HEK293 (cell line): ENCODE results near the gene DDX41.
A peak's percentile ranks its signal among the peaks of the same experiment; 100 is the strongest.

ENCODE experiments used
- BCL11A ChIP-seq: fragments of 450-650 bp; formaldehyde crosslinking; IDR thresholded peaks from 2 replicates; pipeline ENCODE4 v1.5.1; 2016; ENCODE audit warnings: low read depth, missing biosample characterization, missing genetic modification characterization
- ELK4 ChIP-seq: IDR thresholded peaks from 2 replicates; pipeline ENCODE4 v1.6.1; 2011; ENCODE audit warnings: mild to moderate bottlenecking, low read depth, low read length, borderline replicate concordance
- GFI1B ChIP-seq: fragments of 450-650 bp; formaldehyde crosslinking; IDR thresholded peaks from 2 replicates; pipeline ENCODE4 v1.5.1; 2016; ENCODE audit warnings: missing biosample characterization, missing genetic modification characterization
- GLI2 ChIP-seq: fragments of 450-650 bp; formaldehyde crosslinking; IDR thresholded peaks from 2 replicates; pipeline ENCODE4; 2017; ENCODE audit warnings: missing biosample characterization, missing genetic modification characterization, low read depth, borderline replicate concordance
- GLIS2 ChIP-seq: fragments of 450-650 bp; formaldehyde crosslinking; IDR thresholded peaks from 2 replicates; pipeline ENCODE4 v1.5.1; 2016; ENCODE audit warnings: missing biosample characterization, missing genetic modification characterization
- IKZF3 ChIP-seq: fragments of 450-650 bp; IDR thresholded peaks from 2 replicates; pipeline ENCODE4 v1.5.0; 2018; ENCODE audit warnings: missing biosample characterization, mild to moderate bottlenecking, missing genetic modification characterization, moderate library complexity
- KLF9 ChIP-seq: fragments of 450-650 bp; formaldehyde crosslinking; IDR thresholded peaks from 2 replicates; pipeline ENCODE4 v1.5.1; 2016; ENCODE audit warnings: missing biosample characterization, missing genetic modification characterization, low read depth
- MZF1 ChIP-seq: fragments of 450-650 bp; formaldehyde crosslinking; IDR thresholded peaks from 2 replicates; pipeline ENCODE4 v1.5.1; 2017; ENCODE audit warnings: missing biosample characterization, missing genetic modification characterization, borderline replicate concordance
- PATZ1 ChIP-seq: fragments of 450-650 bp; formaldehyde crosslinking; IDR thresholded peaks from 2 replicates; pipeline ENCODE4 v1.5.1; 2016; ENCODE audit warnings: missing biosample characterization, missing genetic modification characterization
- PRDM1 ChIP-seq: fragments of 450-650 bp; formaldehyde crosslinking; IDR thresholded peaks from 2 replicates; pipeline ENCODE4; 2016; ENCODE audit warnings: missing biosample characterization, missing genetic modification characterization
- PRDM4 ChIP-seq: fragments of 450-650 bp; formaldehyde crosslinking; IDR thresholded peaks from 2 replicates; pipeline ENCODE4 v1.5.1; 2017; ENCODE audit warnings: missing biosample characterization, missing genetic modification characterization
- ZBTB1 ChIP-seq: fragments of 450-650 bp; formaldehyde crosslinking; IDR thresholded peaks from 2 replicates; pipeline ENCODE4 v1.5.1; 2016; ENCODE audit warnings: missing biosample characterization, missing genetic modification characterization
- ZBTB17 ChIP-seq: fragments of 450-650 bp; formaldehyde crosslinking; IDR thresholded peaks from 2 replicates; pipeline ENCODE4 v1.5.1; 2016; ENCODE audit warnings: missing biosample characterization, missing genetic modification characterization
- ZBTB48 ChIP-seq: fragments of 450-650 bp; formaldehyde crosslinking; IDR thresholded peaks from 2 replicates; pipeline ENCODE4 v1.5.1; 2016; ENCODE audit warnings: missing biosample characterization, missing genetic modification characterization
- ZBTB6 ChIP-seq: fragments of 450-650 bp; formaldehyde crosslinking; IDR thresholded peaks from 2 replicates; pipeline ENCODE4 v1.5.1; 2017; ENCODE audit warnings: missing biosample characterization, missing genetic modification characterization
- ZBTB8A ChIP-seq: fragments of 450-650 bp; formaldehyde crosslinking; IDR thresholded peaks from 2 replicates; pipeline ENCODE4 v1.5.1; 2016; ENCODE audit warnings: missing biosample characterization, missing genetic modification characterization
- ZIC2 ChIP-seq: fragments of 450-650 bp; formaldehyde crosslinking; IDR thresholded peaks from 2 replicates; pipeline ENCODE4 v1.5.1; 2016; ENCODE audit warnings: missing biosample characterization, missing genetic modification characterization
- ZNF114 ChIP-seq: fragments of 450-650 bp; formaldehyde crosslinking; IDR thresholded peaks from 2 replicates; pipeline ENCODE4 v1.5.0; 2017; ENCODE audit warnings: missing biosample characterization, missing genetic modification characterization
- ZNF2 ChIP-seq: fragments of 450-650 bp; formaldehyde crosslinking; IDR thresholded peaks from 2 replicates; pipeline ENCODE4 v1.5.1; 2016; ENCODE audit warnings: missing biosample characterization, missing genetic modification characterization
- ZNF221 ChIP-seq: fragments of 450-650 bp; formaldehyde crosslinking; IDR thresholded peaks from 2 replicates; pipeline ENCODE4 v1.5.1; 2017; ENCODE audit warnings: missing biosample characterization, missing genetic modification characterization, borderline replicate concordance
- ZNF26 ChIP-seq: fragments of 450-650 bp; formaldehyde crosslinking; IDR thresholded peaks from 2 replicates; pipeline ENCODE4 v1.5.1; 2016; ENCODE audit warnings: missing biosample characterization, missing genetic modification characterization
- ZNF366 ChIP-seq: fragments of 450-650 bp; formaldehyde crosslinking; conservative IDR thresholded peaks from 2 replicates; pipeline ENCODE4 v1.5.1; 2016; ENCODE audit warnings: missing biosample characterization, missing genetic modification characterization
- ZNF404 ChIP-seq: fragments of 450-650 bp; formaldehyde crosslinking; IDR thresholded peaks from 2 replicates; pipeline ENCODE4 v1.5.1; 2017; ENCODE audit warnings: missing biosample characterization, missing genetic modification characterization
- ZNF423 ChIP-seq: fragments of 450-650 bp; formaldehyde crosslinking; IDR thresholded peaks from 2 replicates; pipeline ENCODE4 v1.5.1; 2016; ENCODE audit warnings: missing biosample characterization, missing genetic modification characterization
- ZNF571 ChIP-seq: fragments of 450-650 bp; formaldehyde crosslinking; IDR thresholded peaks from 2 replicates; pipeline ENCODE4 v1.5.0; 2017; ENCODE audit warnings: missing biosample characterization, missing genetic modification characterization
- ZNF596 ChIP-seq: fragments of 450-650 bp; IDR thresholded peaks from 2 replicates; pipeline ENCODE4 v1.5.0; 2018; ENCODE audit warnings: missing biosample characterization, mild to moderate bottlenecking, missing genetic modification characterization, moderate library complexity
- ZNF600 ChIP-seq: fragments of 450-650 bp; formaldehyde crosslinking; IDR thresholded peaks from 2 replicates; pipeline ENCODE4 v1.5.1; 2016; ENCODE audit warnings: missing biosample characterization, missing genetic modification characterization
- ZNF624 ChIP-seq: fragments of 450-650 bp; formaldehyde crosslinking; IDR thresholded peaks from 2 replicates; pipeline ENCODE4 v1.5.1; 2017; ENCODE audit warnings: missing biosample characterization, missing genetic modification characterization
- ZNF654 ChIP-seq: fragments of 450-650 bp; formaldehyde crosslinking; IDR thresholded peaks from 2 replicates; pipeline ENCODE4 v1.5.1; 2016; ENCODE audit warnings: low read depth, missing biosample characterization, missing genetic modification characterization
- ZSCAN30 ChIP-seq: fragments of 450-650 bp; IDR thresholded peaks from 2 replicates; pipeline ENCODE4 v1.5.1; 2018; ENCODE audit warnings: missing biosample characterization, mild to moderate bottlenecking, missing genetic modification characterization, moderate library complexity

DDX41 gene

GRCh38 chr5:177500685-177501522 lies 15.9 kb downstream of the DDX41 start (continued):
- TF ChIP-seq ZIC2: peak; percentile 78
- 0 out of 2 replicates have a peak, but pooled peaks have one; percentile 6 for TF ChIP-seq ZNF596 (tag by site-specific recombination)
- peak; percentile 50; the same call in 1 of the 2 replicates for TF ChIP-seq ZBTB48 (tag by site-specific recombination)
- no peak for TF ChIP-seq ZNF114 (tag by site-specific recombination)
- peak; percentile 97 for TF ChIP-seq IKZF3 (tag by site-specific recombination)
- TF ChIP-seq ZSCAN30 (tag by site-specific recombination): peak; percentile 76; the same call in 1 of the 2 replicates
- no peak for TF ChIP-seq BCL11A (tag by site-specific recombination)
- peak; percentile 95 for TF ChIP-seq GLIS2 (tag by site-specific recombination)
- 0 out of 2 replicates have a peak, but pooled peaks have one; percentile 15 for TF ChIP-seq ZBTB8A (tag by site-specific recombination)
- TF ChIP-seq ZNF624 (tag by site-specific recombination): no peak
- no peak for TF ChIP-seq ZNF366 (tag by site-specific recombination)
- no peak for TF ChIP-seq ZBTB1
- no peak for TF ChIP-seq GLI2
- TF ChIP-seq ZBTB17: peak; percentile 34; the same call in 1 of the 2 replicates
- TF ChIP-seq ZNF571 (tag by site-specific recombination): no peak
- TF ChIP-seq ZNF654: peak; percentile 76
- TF ChIP-seq ZBTB6: peak; percentile 95
- 0 out of 2 replicates have a peak, but pooled peaks have one; percentile 1 for TF ChIP-seq MZF1
- TF ChIP-seq KLF9 (tag by site-specific recombination): no peak
- TF ChIP-seq ZNF26 (tag by site-specific recombination): no peak
- TF ChIP-seq ZNF404: no peak
- TF ChIP-seq PRDM4 (tag by site-specific recombination): no peak
- TF ChIP-seq PATZ1 (tag by site-specific recombination): peak; percentile 68
- TF ChIP-seq ZNF600 (tag by site-specific recombination): peak; percentile 49; the same call in 1 of the 2 replicates
- TF ChIP-seq ZNF2 (tag by site-specific recombination): 0 out of 2 replicates have a peak, but pooled peaks have one; percentile 56
- peak; percentile 51 for TF ChIP-seq ZNF423
- TF ChIP-seq ZNF221 (tag by site-specific recombination): no peak
- no peak for TF ChIP-seq GFI1B (tag by site-specific recombination)
- no peak for TF ChIP-seq PRDM1
- TF ChIP-seq ELK4: no peak
- TF ChIP-seq, all 188 proteins: peak for 21
